AG04450 (cell line): ENCODE results near the gene GPR107. TPM values are rescaled to one million over a fixed set of nuclear protein-coding genes. Genes with fewer than 3 reads are reported as not detected.

Source experiments
- CTCF ChIA-PET: fragments of 300-600, 350-600 bp; formaldehyde crosslinking; extraction: SDS; loops from one replicate; lab custom pipeline; 2022; ENCODE audit warnings: antibody characterized with exemption, inconsistent platforms; lab: Charles Lee
- POLR2A ChIA-PET: fragments of 350-600 bp; formaldehyde crosslinking; extraction: SDS; loops from one replicate; lab custom pipeline; 2021; ENCODE audit warnings: antibody characterized with exemption, inconsistent platforms; lab: Yijun Ruan, JAX
- DNase-seq: peaks from one replicate; pipeline ENCODE4 v3.0.0-alpha.2; 2011; ENCODE audit warnings: low read depth, low spot score
- H3K27ac ChIP-seq: one replicate; pipeline ENCODE4 v1.5.1; 2012; ENCODE audit warnings: low read depth, low read length, control low read depth
- H3K27me3 ChIP-seq: one replicate; pipeline ENCODE4 v1.6.0; 2012; ENCODE audit warnings: low read length; ENCODE audit not compliant: control insufficient read depth, insufficient read depth
- H3K4me3 ChIP-seq: 2 replicates; pipeline ENCODE4 v1.5.1; 2011; ENCODE audit warnings: mild to moderate bottlenecking, low read depth, low read length, control low read depth
- H3K9me3 ChIP-seq: 2 replicates; pipeline ENCODE4 v1.5.1; 2012; ENCODE audit warnings: low read length; ENCODE audit not compliant: control insufficient read depth, insufficient read depth
- polyA plus RNA-seq: library from polyadenylated mRNA; depleted of rRNA; stranded (reverse); fragments of >200 nt; gene quantifications from 2 replicates; pipeline ENCODE4 v1.2.3, GENCODE V29; 2011
- TF ChIP-seq, protein P1 (sequence below): IDR thresholded peaks from 2 replicates; pipeline ENCODE4 v1.5.1; 2011; ENCODE audit warnings: low read depth, low read length, control low read depth, inconsistent platforms

GPR107 gene
- polyA plus RNA-seq, 1 experiment = 45.1 TPM

GRCh38 chr9:130128733-130129431, 75.2 kb downstream of the GPR107 start:
- Histone ChIP-seq H3K27ac (peak overlapping the region; percentile 99), H3K27me3 (no peaks in the 10 kb centered on the region), H3K4me3 (no peak overlapping the region), H3K9me3 (no peaks in the 10 kb centered on the region)
- ChIA-PET POLR2A (interaction anchor here (0.5 to 1.3 kb wide), 2 partner anchors 15 to 176 kb away, joined by 3 read pairs; no protein-coding TSS in a partner anchor), CTCF (interaction anchor here (0.6 to 1.3 kb wide), 3 partner anchors 22 to 115 kb away, joined by 3 to 4 read pairs (median 3); no protein-coding TSS in a partner anchor)
- peak; percentile 78 for DNase-seq
- TF ChIP-seq, protein P1, sequence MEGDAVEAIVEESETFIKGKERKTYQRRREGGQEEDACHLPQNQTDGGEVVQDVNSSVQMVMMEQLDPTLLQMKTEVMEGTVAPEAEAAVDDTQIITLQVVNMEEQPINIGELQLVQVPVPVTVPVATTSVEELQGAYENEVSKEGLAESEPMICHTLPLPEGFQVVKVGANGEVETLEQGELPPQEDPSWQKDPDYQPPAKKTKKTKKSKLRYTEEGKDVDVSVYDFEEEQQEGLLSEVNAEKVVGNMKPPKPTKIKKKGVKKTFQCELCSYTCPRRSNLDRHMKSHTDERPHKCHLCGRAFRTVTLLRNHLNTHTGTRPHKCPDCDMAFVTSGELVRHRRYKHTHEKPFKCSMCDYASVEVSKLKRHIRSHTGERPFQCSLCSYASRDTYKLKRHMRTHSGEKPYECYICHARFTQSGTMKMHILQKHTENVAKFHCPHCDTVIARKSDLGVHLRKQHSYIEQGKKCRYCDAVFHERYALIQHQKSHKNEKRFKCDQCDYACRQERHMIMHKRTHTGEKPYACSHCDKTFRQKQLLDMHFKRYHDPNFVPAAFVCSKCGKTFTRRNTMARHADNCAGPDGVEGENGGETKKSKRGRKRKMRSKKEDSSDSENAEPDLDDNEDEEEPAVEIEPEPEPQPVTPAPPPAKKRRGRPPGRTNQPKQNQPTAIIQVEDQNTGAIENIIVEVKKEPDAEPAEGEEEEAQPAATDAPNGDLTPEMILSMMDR = no peak

DNA sequence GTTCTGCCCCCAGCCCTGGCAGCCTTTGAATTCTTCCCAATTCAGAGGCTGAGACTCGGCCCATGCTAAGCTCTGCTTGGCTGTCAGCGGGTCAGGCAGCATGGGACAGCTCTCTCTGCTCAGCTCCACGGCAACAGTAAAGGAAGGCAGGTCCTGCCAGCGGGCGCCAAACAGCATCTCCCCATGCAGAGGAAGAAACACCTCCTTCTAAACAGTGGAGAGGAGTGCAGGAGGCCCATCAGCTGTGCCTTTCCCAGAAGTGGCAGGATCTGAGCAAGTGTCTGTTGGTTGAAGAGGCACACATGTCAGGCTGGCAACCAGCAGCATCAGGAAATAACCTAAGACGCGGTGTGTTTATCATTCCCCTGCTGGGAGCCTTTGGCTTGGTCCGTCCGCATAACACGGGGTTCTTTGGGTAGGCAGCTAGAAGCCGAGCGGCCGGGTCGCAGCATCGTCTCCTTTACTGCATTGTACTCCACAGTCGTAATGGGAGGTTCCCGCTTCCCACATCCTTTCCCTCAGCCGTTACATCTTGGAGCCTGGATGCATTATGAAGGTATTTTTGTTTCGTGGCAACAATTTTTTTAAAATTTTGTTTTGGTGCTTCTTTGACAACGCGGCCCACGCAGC, 75.8 kb downstream of the GPR107 start:
- ChIA-PET POLR2A (interaction anchor here (0.5 to 1.3 kb wide), 2 partner anchors 14 to 176 kb away, joined by 3 read pairs; no protein-coding TSS in a partner anchor), CTCF (no interaction called here)
- TF ChIP-seq, protein P1 = no peak
- Histone ChIP-seq H3K27me3 (no peaks in the 10 kb centered on the region), H3K4me3 (no peak overlapping the region), H3K9me3 (no peaks in the 10 kb centered on the region), H3K27ac (peak overlapping the region; percentile 99)
- DNase-seq = peak; percentile 67

DNA sequence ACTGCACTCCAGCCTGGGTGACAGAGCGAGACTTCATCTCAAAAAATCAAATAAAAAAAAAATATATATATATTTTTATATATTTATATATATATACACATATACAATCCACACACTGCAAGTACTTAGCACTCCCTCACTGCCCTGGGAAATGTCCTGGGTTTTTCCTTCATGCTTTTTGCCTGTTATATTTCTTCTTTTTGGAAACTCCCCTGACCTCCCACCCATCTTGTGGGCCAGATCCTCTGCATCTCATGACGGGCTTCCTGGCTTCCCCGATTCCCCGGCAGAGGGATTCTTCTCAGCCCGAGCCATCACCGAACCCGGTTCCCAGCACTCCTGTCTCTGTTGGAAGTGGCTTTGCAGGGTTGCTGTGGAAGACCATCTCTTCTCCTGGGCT, 79.0 kb downstream of the GPR107 start:
- DNase-seq = no peak
- ChIA-PET POLR2A (no interaction called here), CTCF (no interaction called here)
- TF ChIP-seq, protein P1 = no peak
- Histone ChIP-seq H3K9me3 (no peaks in the 10 kb centered on the region), H3K27ac (no peak overlapping the region), H3K4me3 (no peak overlapping the region), H3K27me3 (no peaks in the 10 kb centered on the region)

DNA sequence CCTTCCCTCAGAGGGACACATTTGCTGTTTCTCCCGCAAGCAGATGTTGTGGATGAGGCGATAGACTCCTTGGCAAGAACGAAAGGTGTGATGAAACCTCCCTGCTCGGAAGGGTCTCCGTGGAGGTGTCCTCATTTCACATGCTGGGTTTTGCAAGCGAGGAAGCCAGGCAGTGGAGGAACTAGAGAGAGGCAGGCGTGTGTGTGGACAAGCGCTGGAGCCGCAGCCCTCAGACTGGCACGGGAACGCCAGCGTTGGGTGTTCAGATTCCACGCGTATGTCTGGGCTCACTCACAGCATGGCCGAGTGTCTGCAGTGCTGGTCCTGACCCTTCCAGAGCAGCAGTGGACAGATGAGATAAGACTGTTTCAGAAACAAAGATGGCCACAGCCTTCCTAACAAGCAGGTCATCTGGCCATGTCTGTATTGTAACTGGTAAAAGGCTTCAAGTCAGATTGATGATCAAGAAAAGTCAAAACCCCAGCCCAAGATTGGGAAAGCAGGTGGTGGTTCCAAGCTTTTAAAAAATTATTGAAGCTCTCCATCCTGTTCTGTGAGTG, 83.5 kb downstream of the GPR107 start:
- H3K27ac ChIP-seq = peak overlapping the region; percentile 88
- DNase-seq = no peak
- ChIA-PET CTCF (interaction anchor here (0.6 to 1.3 kb wide), 3 partner anchors 99 to 1253 kb away, joined by 3 read pairs; no protein-coding TSS in a partner anchor), POLR2A (no interaction called here)
- no peaks in the 10 kb centered on the region for H3K9me3 ChIP-seq
- no peaks in the 10 kb centered on the region for H3K27me3 ChIP-seq
- no peak overlapping the region for H3K4me3 ChIP-seq
- TF ChIP-seq, protein P1 = no peak

- H3K4me3 ChIP-seq = no peak overlapping the region
- POLR2A ChIA-PET = no interaction called here
- no peaks in the 10 kb centered on the region for H3K27me3 ChIP-seq
- TF ChIP-seq, protein P1 = no peak
- DNase-seq = no peak
- CTCF ChIA-PET = interaction anchor here (0.6 to 1.3 kb wide), 3 partner anchors 99 to 1252 kb away, joined by 3 read pairs; no protein-coding TSS in a partner anchor
- H3K27ac ChIP-seq = peak overlapping the region; percentile 88
- no peaks in the 10 kb centered on the region for H3K9me3 ChIP-seq
These were observed 84.0 kb downstream of the GPR107 start for GRCh38 chr9:130137641-130138081.
